KOPT-K1 (cell line): ENCODE measurements around the gene TMEM185B.
"Not testable (repeated sequence)": the region's sequence is repeated elsewhere in the genome, so short reads cannot be mapped to it uniquely, and the experiment has no call there.

ENCODE experiments used
- H3K27ac ChIP-seq: fragments of 200-600 bp; sonication (generic); 2 replicates; pipeline ENCODE4 v1.5.1; 2016; ENCODE audit warnings: antibody characterized with exemption, mild to moderate bottlenecking, low read depth, low read length; ENCODE audit not compliant: poor library complexity, severe bottlenecking
- H3K36me3 ChIP-seq: fragments of 200-600 bp; sonication (generic); 2 replicates; pipeline ENCODE4 v1.5.1; 2017; ENCODE audit warnings: antibody characterized with exemption, mild to moderate bottlenecking, low read length, moderate library complexity; ENCODE audit not compliant: insufficient read depth
- H3K9me3 ChIP-seq: fragments of 200-600 bp; sonication (generic); 2 replicates; pipeline ENCODE4 v1.5.1; 2017; ENCODE audit warnings: antibody characterized with exemption, low read length, mild to moderate bottlenecking; ENCODE audit not compliant: insufficient read depth, poor library complexity, severe bottlenecking

The TMEM185B gene

GRCh38 chr2:120223034-120223912 is at the start of gene TMEM185B:
TMEM185B (minus strand) TSS chr2:120223400; CDS start chr2:120222976, 424 bp downstream.
- H3K9me3 ChIP-seq, result no peaks in the 10 kb centered on the region
- peaks cover 42% of the 10 kb centered on the region for H3K36me3 ChIP-seq
- peak within 1 kb of the TSS; percentile 91 for H3K27ac ChIP-seq

GRCh38 chr2:120271711-120272379 is 48.6 kb upstream of the TMEM185B start:
- Histone ChIP-seq H3K36me3 (no peaks in the 10 kb centered on the region), H3K27ac (no peak overlapping the region), H3K9me3 (peaks cover 26% of the 10 kb centered on the region)

DNA sequence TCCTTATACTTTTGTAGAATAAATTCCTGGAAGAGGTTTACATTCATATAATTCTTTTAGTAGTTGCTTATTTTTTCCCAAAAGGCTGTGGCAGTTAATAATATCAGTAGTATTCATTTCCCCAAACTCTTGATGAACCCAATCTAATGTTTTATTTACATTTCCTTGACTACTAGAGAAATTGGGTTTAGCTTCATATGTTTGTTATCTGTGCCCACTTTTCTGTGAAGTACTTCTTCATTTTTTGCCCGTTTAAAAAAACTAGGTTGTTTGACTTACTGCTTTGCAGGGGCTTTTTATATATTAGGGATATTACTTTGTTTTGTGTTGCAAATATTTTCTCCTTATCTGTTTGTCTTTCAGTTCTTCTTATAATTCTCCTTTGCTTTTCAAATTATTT is 46.6 kb upstream of the TMEM185B start:
- Histone ChIP-seq H3K27ac (no peak overlapping the region), H3K36me3 (no peaks in the 10 kb centered on the region), H3K9me3 (peaks cover 11% of the 10 kb centered on the region)

GRCh38 chr2:120269076-120269744 is 46.0 kb upstream of the TMEM185B start:
- Histone ChIP-seq H3K27ac (no peak overlapping the region), H3K36me3 (no peaks in the 10 kb centered on the region), H3K9me3 (peaks cover 9% of the 10 kb centered on the region)

DNA sequence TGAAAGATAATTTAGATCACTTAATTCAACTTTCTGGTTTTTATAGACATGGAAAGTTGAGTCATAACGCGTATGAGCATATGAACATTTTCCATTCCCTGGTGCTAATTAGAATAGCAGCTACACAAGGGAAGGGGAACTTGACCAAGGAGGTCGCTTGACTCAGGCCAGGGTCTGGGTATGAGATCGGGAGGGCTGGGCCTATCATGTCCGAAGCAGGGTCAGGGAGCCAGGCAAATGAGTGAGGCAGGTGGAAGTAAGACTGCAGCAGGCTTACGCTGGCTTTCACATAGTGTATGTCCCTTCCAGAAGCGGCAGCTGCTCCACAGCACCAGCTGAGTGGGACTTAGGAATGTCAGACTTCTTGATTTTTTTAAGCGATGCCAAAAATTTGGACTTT is 44.1 kb upstream of the TMEM185B start:
- no peak overlapping the region for H3K27ac ChIP-seq
- H3K9me3 ChIP-seq, result no peaks in the 10 kb centered on the region
- H3K36me3 ChIP-seq, result no peaks in the 10 kb centered on the region

GRCh38 chr2:120265006-120265405 is 41.8 kb upstream of the TMEM185B start:
- H3K27ac ChIP-seq, result no peak overlapping the region
- H3K9me3 ChIP-seq, result peaks cover 12% of the 10 kb centered on the region
- no peaks in the 10 kb centered on the region for H3K36me3 ChIP-seq

DNA sequence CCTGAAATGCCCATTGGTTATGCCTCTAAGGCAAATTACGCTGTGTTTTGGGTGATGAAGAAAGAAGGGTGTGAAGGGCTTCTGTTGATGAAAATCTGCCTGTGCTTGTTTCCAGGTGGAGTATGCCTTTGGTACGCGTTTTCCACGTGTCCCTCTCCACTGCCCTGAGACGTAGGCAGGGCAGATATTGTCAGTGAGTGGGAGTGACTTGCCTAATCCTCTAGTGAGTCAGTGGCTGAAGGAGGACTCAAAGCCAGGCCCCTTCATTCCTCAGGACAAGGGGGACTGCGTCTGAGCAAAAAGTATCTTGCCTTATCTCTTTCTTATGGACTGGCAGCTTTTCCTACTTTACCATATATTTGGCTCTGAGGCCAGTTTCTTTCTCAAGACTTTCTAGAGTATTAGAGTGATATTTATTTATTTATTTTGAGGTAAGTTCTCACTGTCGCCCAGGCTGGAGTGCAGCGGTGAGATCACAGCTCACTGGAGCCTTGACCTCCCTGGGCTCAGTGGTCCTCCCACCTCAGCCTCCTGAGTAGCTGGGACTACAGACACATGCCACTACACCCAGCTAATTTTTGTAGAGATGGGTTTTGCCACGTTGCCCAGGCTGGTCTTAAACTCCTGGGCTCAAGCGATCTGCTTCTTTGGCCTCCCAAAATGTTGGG is 39.7 kb upstream of the TMEM185B start:
- Histone ChIP-seq H3K36me3 (no peaks in the 10 kb centered on the region), H3K27ac (no peak overlapping the region), H3K9me3 (peaks cover 14% of the 10 kb centered on the region)

DNA sequence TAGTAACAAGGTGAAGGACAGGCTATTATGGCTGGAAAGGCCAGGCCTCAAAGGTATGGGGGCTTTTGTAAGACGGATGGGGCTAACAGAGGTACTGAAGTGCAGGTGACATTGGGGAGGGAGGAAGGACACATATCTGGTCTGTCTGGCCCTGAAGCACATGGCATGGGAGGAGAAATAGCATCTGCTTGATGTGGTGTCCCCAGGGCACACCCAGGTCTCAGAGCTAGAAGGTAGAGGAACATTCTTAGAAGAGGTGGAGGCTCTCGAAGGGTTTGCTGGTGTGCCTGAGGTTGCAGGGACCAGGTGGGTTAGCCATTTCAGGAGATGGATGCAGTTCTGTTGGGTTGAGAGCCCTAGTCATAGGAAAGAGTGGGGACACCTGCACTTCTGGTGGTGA is 39.0 kb upstream of the TMEM185B start:
- peaks cover 14% of the 10 kb centered on the region for H3K9me3 ChIP-seq
- no peak overlapping the region for H3K27ac ChIP-seq

GRCh38 chr2:120261387-120262006 is 38.3 kb upstream of the TMEM185B start:
- Histone ChIP-seq H3K36me3 (no peaks in the 10 kb centered on the region), H3K27ac (no peak overlapping the region), H3K9me3 (peaks cover 14% of the 10 kb centered on the region)

More for the DNA sequence above, 39.0 kb upstream of the TMEM185B start:
- H3K36me3 ChIP-seq, result no peaks in the 10 kb centered on the region

DNA sequence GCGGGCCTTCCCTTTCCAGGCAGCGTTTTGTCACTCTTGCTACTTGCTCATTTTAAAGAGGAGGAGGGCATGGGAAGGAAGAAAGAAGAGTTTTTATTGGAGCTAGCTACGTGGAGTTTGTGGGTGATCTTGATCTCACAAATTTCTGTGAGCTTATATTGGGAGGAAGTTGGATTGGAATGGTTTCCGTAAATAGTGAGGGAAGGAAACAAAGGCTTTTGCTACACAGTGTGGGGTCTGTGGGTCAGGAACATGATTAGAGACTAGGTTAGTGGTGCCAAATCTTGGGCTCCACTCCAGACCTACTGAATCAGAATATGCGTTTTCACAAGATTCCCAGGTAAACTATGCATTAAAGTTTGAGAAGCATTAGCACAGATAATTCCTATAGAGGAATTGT is 37.5 kb upstream of the TMEM185B start:
- H3K27ac ChIP-seq, result no peak overlapping the region
- peaks cover 14% of the 10 kb centered on the region for H3K9me3 ChIP-seq

DNA sequence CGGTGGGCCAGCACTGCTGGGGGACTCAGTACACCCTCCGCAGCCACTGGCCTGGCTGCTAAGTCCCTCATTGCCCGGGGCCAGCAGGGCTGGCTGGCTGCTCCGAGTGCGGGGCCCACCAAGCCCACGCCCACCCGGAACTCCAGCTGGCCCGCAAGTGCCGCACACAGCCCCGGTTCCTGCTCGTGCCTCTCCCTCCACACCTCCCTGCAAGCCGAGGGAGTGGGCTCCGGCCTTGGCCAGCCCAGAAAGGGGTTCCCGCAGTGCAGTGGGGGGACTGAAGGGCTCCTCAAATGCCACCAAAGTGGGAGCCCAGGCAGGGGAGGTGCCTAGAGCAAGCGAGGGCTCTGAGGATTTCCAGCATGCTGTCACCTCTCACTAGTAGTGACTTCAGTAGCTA is 36.7 kb upstream of the TMEM185B start:
- H3K27ac ChIP-seq, H3K36me3 ChIP-seq: not testable (repeated sequence)
- peaks cover 14% of the 10 kb centered on the region for H3K9me3 ChIP-seq

More for the DNA sequence above, 37.5 kb upstream of the TMEM185B start:
- no peaks in the 10 kb centered on the region for H3K36me3 ChIP-seq

DNA sequence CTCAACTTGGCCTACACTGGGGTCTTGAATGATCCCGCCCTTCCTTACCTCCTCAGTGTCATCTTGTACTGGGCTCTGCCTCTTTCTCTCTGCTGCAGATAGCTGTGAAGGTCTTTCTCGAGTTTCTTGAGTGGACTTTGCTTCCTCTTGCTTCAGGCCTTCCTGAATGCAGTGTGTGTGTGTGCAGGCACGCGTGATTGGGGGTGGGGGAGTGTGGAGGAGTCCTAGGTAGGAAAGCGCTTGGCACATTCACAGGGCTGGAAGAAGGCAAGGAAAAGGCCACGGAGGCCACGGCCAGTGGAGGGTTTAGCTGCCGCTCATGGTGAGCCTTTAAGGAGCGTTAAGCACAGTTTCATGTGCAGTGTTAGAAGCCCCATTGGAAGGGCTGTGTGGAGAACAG is 35.0 kb upstream of the TMEM185B start:
- no peak overlapping the region for H3K27ac ChIP-seq
- no peaks in the 10 kb centered on the region for H3K36me3 ChIP-seq
- peaks cover 14% of the 10 kb centered on the region for H3K9me3 ChIP-seq

DNA sequence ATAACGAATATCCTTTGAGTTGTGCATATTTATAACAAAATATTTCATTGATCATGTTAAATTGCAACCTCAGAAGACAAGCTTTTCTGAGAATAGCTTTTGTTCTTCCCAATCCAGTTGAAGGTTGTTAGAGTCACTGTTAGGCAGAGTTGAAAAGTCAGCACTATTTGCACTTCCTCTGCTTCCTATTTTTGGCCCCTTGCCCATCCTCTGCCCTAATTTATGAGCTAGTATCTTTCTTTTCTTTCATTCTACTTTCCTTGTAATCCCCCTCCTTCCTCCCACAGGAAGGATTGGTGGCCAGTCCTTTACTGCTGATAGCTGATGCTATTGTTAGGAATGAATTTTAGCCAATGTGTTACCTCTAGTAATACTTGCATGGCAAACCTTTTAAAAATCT is 34.3 kb upstream of the TMEM185B start:
- no peaks in the 10 kb centered on the region for H3K36me3 ChIP-seq
- peaks cover 14% of the 10 kb centered on the region for H3K9me3 ChIP-seq
- no peak overlapping the region for H3K27ac ChIP-seq

DNA sequence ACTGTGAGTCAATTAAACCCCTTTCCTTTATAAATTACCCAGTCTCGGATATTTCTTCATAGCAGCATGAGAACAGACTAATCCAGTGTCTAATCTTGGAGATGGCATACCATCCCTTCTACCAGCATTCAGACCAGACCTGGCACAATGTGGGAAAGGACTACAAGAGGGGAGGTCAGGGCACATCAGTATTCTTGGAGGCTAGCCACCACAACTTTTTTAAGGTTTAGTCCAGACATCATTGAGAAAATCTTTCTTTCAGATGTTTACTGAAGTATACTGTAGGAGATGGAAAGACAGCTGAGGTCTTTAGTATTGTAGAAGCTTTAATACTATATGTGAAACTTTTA is 33.4 kb upstream of the TMEM185B start:
- Histone ChIP-seq H3K27ac (no peak overlapping the region), H3K9me3 (peaks cover 14% of the 10 kb centered on the region), H3K36me3 (no peaks in the 10 kb centered on the region)
